Measurements from ENCODE around the gene DNPH1. TPM values are rescaled to one million over a fixed set of nuclear protein-coding genes. Genes with fewer than 3 reads are reported as not detected.

DNPH1 gene
- total RNA-seq, 1 experiment from 2014 or later, result 82.6 TPM

DNA sequence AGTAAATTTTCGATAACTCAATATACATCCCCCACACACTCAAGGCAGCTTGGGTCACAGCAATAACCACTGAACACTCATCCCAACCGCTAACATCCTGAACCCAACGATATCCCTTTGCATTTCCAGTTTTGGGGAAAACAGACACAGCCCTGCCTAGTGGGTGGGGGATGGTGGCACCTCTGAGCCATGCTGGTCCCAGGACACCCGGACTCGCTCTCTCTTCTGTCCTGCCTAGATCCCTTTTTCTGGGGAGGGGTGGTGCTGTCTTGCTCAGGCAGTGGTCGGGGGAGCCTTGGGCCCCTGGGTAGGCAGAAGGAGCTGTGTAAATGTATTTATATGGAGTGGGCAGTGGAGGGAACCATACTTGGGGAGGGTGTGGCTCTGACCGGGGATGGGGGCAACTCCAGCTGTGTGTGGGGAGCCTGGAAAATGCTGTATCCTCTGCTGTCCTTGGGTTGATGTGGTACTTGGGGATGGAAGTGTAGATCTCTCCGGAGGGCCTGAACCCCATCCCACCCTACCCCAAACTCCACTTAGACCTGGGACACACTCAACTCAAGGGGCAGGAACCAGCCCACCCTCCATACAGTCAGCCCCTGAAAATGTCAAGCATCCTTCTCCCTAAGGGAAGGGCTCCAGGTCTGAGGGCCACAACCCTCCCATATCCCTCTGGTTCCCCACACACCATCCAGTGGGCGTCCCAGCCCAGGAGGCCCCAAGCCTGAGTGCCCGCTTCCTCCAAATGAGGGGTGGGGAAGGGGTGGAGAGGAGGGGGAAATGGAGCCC, 45.0 kb upstream of the DNPH1 start:
- TF ChIP-seq, protein P1, sequence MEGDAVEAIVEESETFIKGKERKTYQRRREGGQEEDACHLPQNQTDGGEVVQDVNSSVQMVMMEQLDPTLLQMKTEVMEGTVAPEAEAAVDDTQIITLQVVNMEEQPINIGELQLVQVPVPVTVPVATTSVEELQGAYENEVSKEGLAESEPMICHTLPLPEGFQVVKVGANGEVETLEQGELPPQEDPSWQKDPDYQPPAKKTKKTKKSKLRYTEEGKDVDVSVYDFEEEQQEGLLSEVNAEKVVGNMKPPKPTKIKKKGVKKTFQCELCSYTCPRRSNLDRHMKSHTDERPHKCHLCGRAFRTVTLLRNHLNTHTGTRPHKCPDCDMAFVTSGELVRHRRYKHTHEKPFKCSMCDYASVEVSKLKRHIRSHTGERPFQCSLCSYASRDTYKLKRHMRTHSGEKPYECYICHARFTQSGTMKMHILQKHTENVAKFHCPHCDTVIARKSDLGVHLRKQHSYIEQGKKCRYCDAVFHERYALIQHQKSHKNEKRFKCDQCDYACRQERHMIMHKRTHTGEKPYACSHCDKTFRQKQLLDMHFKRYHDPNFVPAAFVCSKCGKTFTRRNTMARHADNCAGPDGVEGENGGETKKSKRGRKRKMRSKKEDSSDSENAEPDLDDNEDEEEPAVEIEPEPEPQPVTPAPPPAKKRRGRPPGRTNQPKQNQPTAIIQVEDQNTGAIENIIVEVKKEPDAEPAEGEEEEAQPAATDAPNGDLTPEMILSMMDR (IDR thresholded peaks at IDR 0.05; ENCODE audit: unreplicated experiment), result no peak
- peaks cover 90% of the 10 kb centered on the region for H3K27me3 Mint-ChIP-seq (ENCODE audit: unreplicated experiment)
- CTCF ChIA-PET, result no interaction called here
- H3K27ac Mint-ChIP-seq (ENCODE audit: unreplicated experiment), result no peak overlapping the region
- DNase-seq, result no peak
- H3K36me3 Mint-ChIP-seq (ENCODE audit: insufficient read depth, unreplicated experiment), result peaks cover 9% of the 10 kb centered on the region
- H3K9me3 Mint-ChIP-seq (ENCODE audit: low read depth, unreplicated experiment), result no peaks in the 10 kb centered on the region
- H3K4me1 Mint-ChIP-seq (ENCODE audit: low read depth, unreplicated experiment), result peaks cover 18% of the 10 kb centered on the region
- H3K4me3 Mint-ChIP-seq (ENCODE audit: low read depth, unreplicated experiment), result peak overlapping the region; percentile 30
- intact Hi-C loops (cut with micrococcal nuclease; ENCODE audit: unreplicated experiment), result no loop called here
- no TSS peak for BruUV-seq (replicated peaks)

DNA sequence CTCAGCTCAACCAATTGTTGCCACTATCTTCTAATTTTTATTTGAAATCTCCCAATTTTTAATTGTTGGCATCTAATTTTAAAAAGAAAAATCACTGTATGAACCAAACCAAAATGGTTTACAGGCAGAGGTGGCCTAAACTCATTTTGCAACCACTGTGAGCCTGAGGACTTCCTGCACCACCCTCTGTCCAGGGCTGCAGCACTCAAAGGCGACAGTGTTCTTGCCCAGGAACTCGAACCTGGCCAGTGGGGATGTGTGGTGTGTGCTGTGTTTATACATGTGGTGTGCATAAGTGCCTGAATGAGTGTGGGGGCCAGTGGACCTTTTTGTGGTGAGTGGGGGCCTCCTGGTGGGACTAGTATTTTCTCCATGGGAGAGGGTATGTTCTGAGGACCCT, 44.4 kb upstream of the DNPH1 start:
- Mint-ChIP-seq H3K36me3 (ENCODE audit: insufficient read depth, unreplicated experiment) (peaks cover 9% of the 10 kb centered on the region), H3K9me3 (ENCODE audit: low read depth, unreplicated experiment) (no peaks in the 10 kb centered on the region), H3K4me1 (ENCODE audit: low read depth, unreplicated experiment) (peaks cover 17% of the 10 kb centered on the region), H3K27ac (ENCODE audit: unreplicated experiment) (no peak overlapping the region), H3K27me3 (ENCODE audit: unreplicated experiment) (peaks cover 92% of the 10 kb centered on the region), H3K4me3 (ENCODE audit: low read depth, unreplicated experiment) (no peak overlapping the region)
- no TSS peak for BruUV-seq (replicated peaks)
- CTCF ChIA-PET, result interaction anchor here (1.9 kb wide), 1 partner anchor 11 kb away, joined by 6 read pairs; no protein-coding TSS in a partner anchor
- TF ChIP-seq, protein P1 (IDR thresholded peaks at IDR 0.05; ENCODE audit: unreplicated experiment), result no peak
- no peak for DNase-seq
- intact Hi-C loops (cut with micrococcal nuclease; ENCODE audit: unreplicated experiment), result no loop called here

DNA sequence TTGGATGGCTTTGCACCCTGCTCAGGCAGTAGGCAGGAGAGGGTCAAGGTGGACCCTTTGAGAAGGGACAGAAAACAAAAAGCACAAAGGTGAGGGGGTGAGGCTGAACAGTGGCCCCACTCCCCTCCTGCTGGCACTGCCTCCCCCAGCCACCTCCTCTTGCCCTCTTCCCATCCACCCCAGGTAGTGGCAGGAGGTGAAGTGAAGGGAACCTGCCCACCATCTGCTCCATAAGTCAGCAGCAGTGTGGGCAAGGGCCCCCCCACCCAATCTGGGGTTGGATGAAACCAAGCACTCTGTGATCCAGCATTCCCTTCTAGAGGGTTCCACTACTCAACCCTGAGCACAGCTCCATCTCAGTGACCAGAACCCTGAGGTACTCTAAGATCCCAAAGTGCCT, 42.7 kb upstream of the DNPH1 start:
- no TSS peak for BruUV-seq (replicated peaks)
- CTCF ChIA-PET, result interaction anchor here (0.5 to 1.9 kb wide), 4 partner anchors 9 to 94 kb away, joined by 3 to 6 read pairs (median 4); no protein-coding TSS in a partner anchor
- no peak overlapping the region for H3K4me3 Mint-ChIP-seq (ENCODE audit: low read depth, unreplicated experiment)
- no peaks in the 10 kb centered on the region for H3K9me3 Mint-ChIP-seq (ENCODE audit: low read depth, unreplicated experiment)
- peaks cover 9% of the 10 kb centered on the region for H3K36me3 Mint-ChIP-seq (ENCODE audit: insufficient read depth, unreplicated experiment)
- TF ChIP-seq, protein P1 (IDR thresholded peaks at IDR 0.05; ENCODE audit: unreplicated experiment), result no peak
- no peak for DNase-seq
- H3K4me1 Mint-ChIP-seq (ENCODE audit: low read depth, unreplicated experiment), result peaks cover 20% of the 10 kb centered on the region
- intact Hi-C loops (cut with micrococcal nuclease; ENCODE audit: unreplicated experiment), result no loop called here
- H3K27ac Mint-ChIP-seq (ENCODE audit: unreplicated experiment), result no peak overlapping the region
- peaks cover 93% of the 10 kb centered on the region for H3K27me3 Mint-ChIP-seq (ENCODE audit: unreplicated experiment)

DNA sequence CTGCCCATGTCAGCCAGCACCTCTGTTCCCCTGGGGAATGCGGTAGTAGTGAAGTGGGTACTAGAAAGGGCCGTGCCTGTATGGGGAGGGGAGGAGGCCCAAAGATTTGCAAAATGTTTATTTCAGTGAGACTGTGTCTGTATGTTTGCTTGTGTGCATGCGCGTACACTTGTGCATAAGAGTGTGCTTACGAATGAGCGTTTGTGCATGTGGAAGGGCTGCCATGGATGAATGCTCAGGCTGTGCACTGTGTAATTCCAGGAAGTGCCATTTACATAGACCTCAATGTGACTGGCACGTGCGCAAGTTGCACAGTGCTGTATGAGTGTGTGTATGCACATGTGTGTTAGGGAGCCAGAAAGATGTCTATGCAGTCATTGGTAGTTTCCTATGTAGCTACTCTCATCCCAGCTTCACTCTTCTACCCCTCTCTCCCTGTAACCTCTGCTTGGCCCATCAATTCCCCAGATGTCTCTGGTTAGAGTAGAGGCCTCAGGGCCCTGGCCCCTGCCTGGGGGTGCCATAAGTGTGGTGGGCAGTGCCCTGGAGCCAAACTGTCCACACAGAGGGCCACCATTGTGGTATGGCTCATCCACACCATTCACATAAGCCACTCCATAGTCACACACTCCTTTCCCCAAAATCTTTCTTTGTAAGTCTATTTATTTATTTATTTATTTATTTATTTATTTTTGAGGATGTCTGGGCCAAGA, 42.0 kb upstream of the DNPH1 start:
- intact Hi-C loops (cut with micrococcal nuclease; ENCODE audit: unreplicated experiment), result no loop called here
- BruUV-seq (replicated peaks), result no TSS peak
- Mint-ChIP-seq H3K4me3 (ENCODE audit: low read depth, unreplicated experiment) (no peak overlapping the region), H3K9me3 (ENCODE audit: low read depth, unreplicated experiment) (no peaks in the 10 kb centered on the region), H3K36me3 (ENCODE audit: insufficient read depth, unreplicated experiment) (peaks cover 9% of the 10 kb centered on the region), H3K27ac (ENCODE audit: unreplicated experiment) (no peak overlapping the region), H3K27me3 (ENCODE audit: unreplicated experiment) (peaks cover 87% of the 10 kb centered on the region), H3K4me1 (ENCODE audit: low read depth, unreplicated experiment) (peaks cover 20% of the 10 kb centered on the region)
- TF ChIP-seq, protein P1 (IDR thresholded peaks at IDR 0.05; ENCODE audit: unreplicated experiment), result no peak
- CTCF ChIA-PET, result interaction anchor here (0.5 to 1.6 kb wide), 3 partner anchors 63 to 95 kb away, joined by 3 to 5 read pairs (median 3); no protein-coding TSS in a partner anchor
- DNase-seq, result no peak
